ENCODE results near the gene KANSL1. TPM values are rescaled to one million over a fixed set of nuclear protein-coding genes. Genes with fewer than 3 reads are reported as not detected.

KANSL1 gene
- total and polyA plus RNA-seq, 12 donors, result 23.2 to 81.2 (median 58.0) TPM

DNA sequence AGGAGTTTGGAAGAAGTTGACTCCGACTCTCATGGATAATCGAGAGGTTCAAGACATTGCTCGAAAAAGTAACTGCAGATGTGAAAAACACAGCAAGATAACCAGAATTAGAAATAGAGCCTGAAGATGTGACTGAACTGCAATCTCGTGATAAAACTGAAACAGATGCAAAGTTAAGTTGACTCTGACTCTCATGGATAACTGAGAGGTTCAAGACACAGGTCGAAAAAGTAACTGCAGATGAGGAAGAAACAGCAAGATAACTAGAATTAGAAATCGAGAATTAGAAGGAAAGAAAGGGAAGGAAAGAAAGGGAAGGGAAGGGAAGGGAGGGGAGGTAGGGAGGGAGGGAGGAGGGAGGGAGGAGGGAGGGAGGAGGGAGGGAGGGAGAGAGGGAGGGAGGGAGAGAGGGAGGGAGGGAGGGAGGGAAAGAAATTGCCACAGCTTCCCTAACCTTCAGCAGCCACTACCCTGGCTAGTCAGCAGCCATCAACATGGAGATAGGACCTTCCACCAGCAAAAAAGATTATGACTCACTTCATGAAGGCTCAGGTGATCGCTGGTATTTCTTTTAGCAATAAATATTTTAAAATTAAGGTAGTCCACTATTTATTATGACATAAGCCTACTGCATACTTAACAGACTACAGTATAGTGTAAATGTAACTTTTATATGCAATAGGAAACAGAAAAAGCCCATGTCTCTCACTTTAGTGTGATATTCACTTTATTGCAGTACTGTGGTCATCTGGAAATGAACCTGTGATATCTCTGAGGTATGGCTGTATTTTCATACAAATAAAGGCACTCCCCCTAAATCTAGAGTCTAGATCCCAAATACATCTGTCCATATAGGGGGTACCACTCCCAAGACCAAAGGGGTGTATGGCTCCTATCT lies 68.3 kb downstream of the KANSL1 start:
- intact Hi-C loops (cut with DNase I), result no loop called here
- TF ChIP-seq, protein P1, sequence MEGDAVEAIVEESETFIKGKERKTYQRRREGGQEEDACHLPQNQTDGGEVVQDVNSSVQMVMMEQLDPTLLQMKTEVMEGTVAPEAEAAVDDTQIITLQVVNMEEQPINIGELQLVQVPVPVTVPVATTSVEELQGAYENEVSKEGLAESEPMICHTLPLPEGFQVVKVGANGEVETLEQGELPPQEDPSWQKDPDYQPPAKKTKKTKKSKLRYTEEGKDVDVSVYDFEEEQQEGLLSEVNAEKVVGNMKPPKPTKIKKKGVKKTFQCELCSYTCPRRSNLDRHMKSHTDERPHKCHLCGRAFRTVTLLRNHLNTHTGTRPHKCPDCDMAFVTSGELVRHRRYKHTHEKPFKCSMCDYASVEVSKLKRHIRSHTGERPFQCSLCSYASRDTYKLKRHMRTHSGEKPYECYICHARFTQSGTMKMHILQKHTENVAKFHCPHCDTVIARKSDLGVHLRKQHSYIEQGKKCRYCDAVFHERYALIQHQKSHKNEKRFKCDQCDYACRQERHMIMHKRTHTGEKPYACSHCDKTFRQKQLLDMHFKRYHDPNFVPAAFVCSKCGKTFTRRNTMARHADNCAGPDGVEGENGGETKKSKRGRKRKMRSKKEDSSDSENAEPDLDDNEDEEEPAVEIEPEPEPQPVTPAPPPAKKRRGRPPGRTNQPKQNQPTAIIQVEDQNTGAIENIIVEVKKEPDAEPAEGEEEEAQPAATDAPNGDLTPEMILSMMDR (IDR thresholded peaks at IDR 0.05), result no peak
- no peak for TF ChIP-seq POLR2A (IDR thresholded peaks at IDR 0.05)
- 64 to 75% (median 67%) methylated on average over 7 of the region's 7 CpGs for WGBS, 4 donors
- DNase-seq, result no peak
- Histone ChIP-seq H3K36me3 (replicated peaks in 1 of 2) (no peaks in the 10 kb centered on the region), H3K27ac (no peak overlapping the region), H3K27me3 (no peaks in the 10 kb centered on the region), H3K4me3 (no peak overlapping the region), H3K4me1 (replicated peaks in 1 of 2) (peaks cover 16 to 80% of the 10 kb centered on the region in 2 donors), H3K9me3 (replicated peaks in 1 of 3) (no peaks in the 10 kb centered on the region)

DNA sequence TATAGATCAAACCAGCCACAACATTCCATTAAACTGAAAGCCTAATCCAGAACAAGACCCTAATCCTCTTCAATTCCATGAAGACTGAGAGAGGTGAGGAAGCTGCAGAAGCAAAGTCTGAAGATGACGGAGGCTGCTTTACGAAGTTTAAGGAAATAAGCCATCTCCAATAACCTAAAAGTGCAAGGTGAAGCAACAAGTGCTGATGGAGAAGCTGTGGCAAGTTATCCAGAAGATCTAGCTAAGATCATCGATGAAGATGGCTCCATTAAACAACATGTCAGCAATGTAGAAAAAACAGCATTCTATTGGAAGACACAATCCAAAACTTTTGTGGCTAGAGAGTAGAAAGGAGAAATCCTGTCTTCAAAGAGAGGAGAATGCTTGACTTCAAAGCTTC lies 69.6 kb downstream of the KANSL1 start:
- H3K4me1 ChIP-seq (replicated peaks in 1 of 2), result peaks cover 9 to 73% of the 10 kb centered on the region in 2 donors
- no peak for DNase-seq
- TF ChIP-seq, protein P1 (IDR thresholded peaks at IDR 0.05), result no peak
- no peak for TF ChIP-seq POLR2A (IDR thresholded peaks at IDR 0.05)
- no peak overlapping the region for H3K4me3 ChIP-seq
- no peaks in the 10 kb centered on the region for H3K9me3 ChIP-seq (replicated peaks in 1 of 3)
- no peaks in the 10 kb centered on the region for H3K36me3 ChIP-seq (replicated peaks in 1 of 2)
- no peaks in the 10 kb centered on the region for H3K27me3 ChIP-seq
- 91 to 100% (median 98%) methylated on average over 3 of the region's 3 CpGs for WGBS, 4 donors
- H3K27ac ChIP-seq, result no peak overlapping the region
- intact Hi-C loops (cut with DNase I), result no loop called here

- Histone ChIP-seq H3K4me3 (no peak overlapping the region), H3K36me3 (replicated peaks in 1 of 2) (no peaks in the 10 kb centered on the region), H3K4me1 (replicated peaks in 1 of 2) (peaks cover 8 to 75% of the 10 kb centered on the region in 2 donors), H3K27ac (no peak overlapping the region), H3K27me3 (no peaks in the 10 kb centered on the region), H3K9me3 (replicated peaks in 1 of 3) (no peaks in the 10 kb centered on the region)
- DNase-seq, result no peak
- TF ChIP-seq, protein P1 (IDR thresholded peaks at IDR 0.05), result no peak
- TF ChIP-seq POLR2A (IDR thresholded peaks at IDR 0.05), result no peak
- intact Hi-C loops (cut with DNase I), result no loop called here
- 90 to 94% (median 92%) methylated on average over 6 of the region's 6 CpGs for WGBS, 4 donors
Observed at GRCh38 chr17:46122486-46122871, 70.8 kb downstream of the KANSL1 start.

DNA sequence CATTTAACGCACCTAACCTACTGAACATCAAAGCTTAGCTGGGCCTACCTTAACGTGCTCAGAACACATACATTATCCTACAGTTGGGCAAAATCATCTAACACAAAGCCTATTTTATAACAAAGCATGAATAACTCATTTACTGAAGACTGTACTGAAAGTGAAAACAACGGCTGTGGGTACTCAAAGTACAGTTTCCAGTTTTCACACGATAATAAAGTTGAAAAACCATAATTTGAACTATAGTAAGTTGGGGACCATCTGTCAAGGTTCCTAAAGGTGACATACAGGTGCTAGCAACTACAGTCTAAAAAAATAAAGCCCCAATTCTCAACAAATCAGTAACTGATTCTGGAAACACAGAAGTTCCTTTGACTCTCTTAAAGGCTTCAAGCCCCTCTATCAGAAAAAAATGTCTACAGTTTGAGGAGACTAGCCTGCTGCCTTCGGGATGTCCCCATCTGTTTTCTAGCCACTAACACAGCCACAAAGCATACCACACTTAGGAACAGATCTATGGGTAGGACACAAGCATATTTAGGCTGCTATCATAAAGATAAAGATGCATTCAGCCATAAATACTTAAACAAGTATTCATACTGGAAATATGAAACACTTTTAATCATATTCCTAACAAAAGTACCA lies 71.3 kb downstream of the KANSL1 start:
- Histone ChIP-seq H3K4me1 (replicated peaks in 1 of 2) (peaks cover 13 to 75% of the 10 kb centered on the region in 2 donors), H3K4me3 (no peak overlapping the region), H3K27ac (no peak overlapping the region), H3K27me3 (no peaks in the 10 kb centered on the region), H3K36me3 (replicated peaks in 1 of 2) (no peaks in the 10 kb centered on the region), H3K9me3 (replicated peaks in 1 of 3) (no peaks in the 10 kb centered on the region)
- TF ChIP-seq, protein P1 (IDR thresholded peaks at IDR 0.05), result no peak
- no peak for TF ChIP-seq POLR2A (IDR thresholded peaks at IDR 0.05)
- 72 to 78% (median 74%) methylated on average over 5 of the region's 5 CpGs for WGBS, 4 donors
- intact Hi-C loops (cut with DNase I), result no loop called here
- DNase-seq, result no peak
